NCI-H2196 treated with DMSO at 0.1 percent for 48 hours (cell line): ENCODE results near the gene ERCC2.

Source experiments
- DNase-seq: peaks from one replicate; lab custom pipeline; 2025; ENCODE audit not compliant: unreplicated experiment; lab: John Stamatoyannopoulos, UW

The ERCC2 gene

DNA sequence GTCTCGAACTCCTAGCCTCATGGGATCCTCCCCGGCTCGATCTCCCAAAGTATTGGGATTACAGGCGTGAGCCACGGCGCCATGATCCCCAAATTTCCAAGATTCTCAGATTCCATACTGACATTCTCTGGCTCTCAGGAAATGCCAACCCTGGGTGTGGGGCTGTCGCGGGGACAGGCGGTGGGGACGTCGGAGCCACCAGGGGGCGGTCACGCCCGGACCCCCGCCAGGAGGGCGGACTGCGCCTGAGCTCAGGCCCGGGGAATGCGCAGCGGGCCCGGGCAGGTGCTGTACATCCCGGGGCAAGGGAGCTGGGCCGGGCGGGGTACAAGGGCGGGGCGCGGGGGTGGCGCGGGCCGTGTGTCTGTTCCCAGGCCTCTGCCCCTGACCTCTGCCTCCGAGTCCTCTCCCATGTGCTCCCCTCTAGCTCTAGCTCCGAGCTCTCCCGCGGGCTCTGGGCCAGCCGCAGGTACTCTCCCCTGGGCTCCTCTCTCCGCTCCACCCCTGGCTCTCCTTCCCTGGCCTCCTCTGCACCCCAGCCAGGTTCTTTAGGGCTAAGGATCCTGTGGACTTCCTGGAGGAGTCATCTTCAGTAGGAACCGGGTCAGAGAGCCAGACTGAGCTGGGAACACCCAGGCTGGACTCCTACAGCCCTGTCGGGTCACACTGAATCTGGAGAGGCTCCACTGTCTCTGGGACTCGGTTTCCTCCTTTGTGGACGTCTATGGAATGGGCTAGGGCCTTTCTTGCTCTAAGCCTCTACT, 32.1 kb upstream of the ERCC2 start:
- DNase-seq, result no peak

DNA sequence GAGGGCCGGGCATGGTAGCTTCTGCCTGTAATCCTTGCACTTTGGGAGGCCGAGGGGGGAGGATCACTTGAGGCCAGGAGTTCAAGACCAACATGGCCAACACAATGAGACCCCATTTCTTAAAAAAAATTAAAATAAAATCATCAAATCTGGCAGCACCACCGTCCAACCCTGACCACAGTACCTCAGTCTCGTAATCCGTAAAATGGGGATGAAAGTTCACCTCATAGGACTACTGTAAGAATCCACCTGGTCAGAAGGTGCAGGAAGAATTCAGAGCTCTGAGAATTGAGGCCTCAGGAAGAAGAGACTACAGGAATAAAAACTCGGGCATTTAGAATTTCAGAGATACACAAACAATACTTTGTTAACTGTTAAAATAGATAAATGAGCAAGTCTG, 31.4 kb upstream of the ERCC2 start:
- no peak for DNase-seq

DNA sequence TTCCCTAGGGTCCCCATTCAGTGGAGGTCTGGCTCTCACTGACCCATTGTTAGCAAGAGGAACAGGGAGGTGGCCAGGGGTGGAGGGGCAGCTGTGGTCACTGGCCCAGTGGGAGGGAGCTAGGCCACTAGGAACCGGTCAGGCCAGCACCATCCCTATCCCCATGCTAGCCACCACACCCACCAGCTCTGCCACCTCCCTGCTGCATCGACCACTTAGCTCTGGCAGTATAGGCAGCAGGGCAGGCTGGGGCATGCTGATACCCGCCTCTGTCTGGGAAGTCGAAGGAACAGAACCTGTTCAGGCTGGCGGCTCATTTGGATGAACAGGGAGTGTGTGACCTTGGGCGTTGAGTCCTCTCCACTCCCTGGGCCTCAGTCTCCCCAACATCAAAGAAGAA, 29.8 kb upstream of the ERCC2 start:
- no peak for DNase-seq

DNA sequence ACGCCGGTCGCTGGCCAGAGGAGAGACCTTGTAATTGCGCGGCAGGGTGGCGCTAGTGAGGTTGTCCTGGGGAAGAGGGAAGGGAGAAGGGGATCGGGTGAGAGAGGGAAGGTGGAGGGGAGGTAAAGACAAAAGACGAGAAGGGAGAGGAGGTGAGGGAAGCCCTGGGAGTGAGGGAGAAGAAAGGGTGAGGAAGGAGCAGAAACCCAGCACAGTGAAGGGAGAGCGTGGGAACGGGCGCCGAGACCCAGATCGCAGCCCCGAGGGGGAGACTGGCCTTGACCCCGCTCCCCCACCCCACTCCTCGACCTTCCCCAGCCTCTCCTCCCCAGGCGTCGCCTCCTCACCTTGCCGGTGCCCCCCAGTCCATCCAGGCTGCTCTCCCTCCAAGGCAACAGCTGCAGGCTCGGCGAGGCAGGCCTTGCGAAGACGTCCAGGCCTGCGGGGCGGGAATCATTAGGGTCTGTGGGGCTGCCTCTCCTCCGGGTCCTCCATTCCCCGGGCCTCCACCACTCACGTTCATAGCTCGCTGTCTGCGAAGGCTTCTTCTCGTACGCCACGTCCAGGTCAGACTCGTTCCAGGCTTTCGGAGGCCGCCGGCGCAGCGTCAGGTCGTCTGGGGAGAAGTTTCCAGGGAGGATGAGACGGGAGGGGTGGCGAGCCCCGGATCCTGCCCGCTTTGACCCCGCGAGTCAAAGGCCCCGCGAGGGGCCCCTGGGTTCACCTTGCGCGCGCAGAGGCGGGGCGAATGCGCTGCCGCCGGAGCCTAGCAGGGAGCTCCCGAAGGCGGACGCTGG, 25.6 kb upstream of the ERCC2 start:
- no peak for DNase-seq

DNA sequence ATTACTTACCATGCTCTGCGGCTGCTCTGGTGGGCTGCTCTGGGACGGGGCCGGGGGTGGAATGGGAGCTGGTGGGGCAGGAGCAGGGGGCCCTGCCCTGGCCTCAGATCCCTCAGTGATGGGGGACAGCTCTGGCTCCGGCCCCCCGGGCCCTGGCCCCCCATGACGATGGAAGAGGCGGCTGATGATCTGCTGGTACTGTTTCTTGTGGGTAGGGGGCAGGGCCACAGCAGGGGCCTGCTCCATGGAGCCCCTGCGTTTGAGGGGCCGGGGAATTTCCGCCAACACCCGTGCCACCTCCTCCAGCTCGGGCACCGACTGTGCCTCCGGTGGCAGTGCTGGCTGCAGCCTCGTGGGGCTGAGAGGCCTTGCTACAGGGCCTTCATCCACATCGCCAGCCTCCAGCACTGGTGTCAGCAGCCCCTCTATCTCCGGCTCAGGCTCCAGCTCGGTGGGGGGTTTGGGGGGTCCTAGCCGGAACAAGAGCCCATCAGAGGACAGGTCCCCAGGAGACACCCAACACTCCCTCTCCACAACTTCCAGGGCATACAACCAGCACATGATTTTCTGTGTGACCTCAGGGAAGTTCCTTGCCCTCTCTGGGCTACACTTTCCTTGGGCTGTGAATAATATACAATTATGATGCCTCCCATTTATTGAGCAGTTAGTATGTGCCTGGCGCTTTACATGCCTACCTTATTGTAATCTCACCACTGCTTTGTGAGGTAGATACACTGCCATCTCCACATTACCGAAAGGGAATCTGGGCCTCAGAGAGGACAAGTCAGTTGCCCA, 21.7 kb upstream of the ERCC2 start:
- no peak for DNase-seq

DNA sequence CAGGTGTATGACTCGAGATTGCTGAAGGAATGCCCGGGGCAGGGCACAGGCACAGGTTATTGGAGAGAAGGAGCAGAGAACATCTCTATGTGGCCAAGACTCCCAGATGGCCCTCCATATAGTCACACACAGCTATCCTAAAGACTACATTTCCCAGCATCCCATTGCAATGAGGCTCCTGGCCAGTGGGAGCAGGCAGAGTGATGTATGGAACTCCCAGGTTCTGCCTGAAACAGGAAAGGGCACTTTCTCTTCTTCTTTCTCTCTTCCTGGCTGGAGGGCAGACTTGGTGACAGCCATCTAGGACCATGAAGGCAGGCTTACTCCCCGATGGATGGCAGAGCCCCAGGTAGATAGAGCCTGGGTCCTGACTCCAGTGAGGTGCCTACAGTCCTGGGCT, 21.0 kb upstream of the ERCC2 start:
- DNase-seq, result no peak

DNA sequence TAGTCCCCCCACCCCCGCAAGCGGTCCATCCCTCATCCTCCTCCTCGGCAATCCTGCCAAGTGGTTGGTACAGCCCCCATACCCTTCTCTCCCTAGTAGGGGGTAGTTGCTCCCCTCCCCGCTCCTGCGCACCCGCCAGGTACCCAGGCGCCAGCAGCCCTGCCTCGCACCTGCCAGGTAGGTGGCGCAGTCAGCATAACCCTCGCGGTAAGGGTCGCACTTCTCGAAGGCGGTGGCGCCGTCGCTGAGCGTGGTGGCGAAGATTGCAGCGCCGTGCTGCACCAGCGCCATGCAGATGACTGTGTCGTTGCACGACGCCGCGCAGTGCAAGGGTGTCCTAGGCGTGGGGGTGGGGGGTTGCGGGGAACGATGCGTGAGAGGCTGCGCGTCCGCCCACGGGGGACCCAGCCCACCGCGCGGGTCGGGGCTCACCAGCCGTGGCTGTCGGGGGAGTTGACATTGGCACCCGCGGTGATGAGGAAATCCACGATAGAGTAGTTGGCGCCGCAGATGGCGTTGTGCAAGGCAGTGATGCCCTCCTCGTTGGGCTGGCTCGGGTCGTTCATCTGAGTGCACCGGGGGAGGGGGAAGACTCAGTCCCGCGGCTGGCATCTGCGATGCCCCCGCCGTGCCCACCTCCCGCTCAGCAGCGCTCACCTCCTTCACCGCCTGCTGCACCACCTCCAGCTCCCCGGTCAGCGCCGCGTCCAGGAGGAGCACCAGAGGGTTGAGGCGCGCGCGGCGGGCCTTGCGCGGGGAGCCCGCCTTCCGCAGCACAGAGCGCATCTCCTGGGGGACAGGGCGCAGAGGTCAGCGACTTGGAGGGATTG, 15.2 kb upstream of the ERCC2 start:
- DNase-seq, result no peak

DNA sequence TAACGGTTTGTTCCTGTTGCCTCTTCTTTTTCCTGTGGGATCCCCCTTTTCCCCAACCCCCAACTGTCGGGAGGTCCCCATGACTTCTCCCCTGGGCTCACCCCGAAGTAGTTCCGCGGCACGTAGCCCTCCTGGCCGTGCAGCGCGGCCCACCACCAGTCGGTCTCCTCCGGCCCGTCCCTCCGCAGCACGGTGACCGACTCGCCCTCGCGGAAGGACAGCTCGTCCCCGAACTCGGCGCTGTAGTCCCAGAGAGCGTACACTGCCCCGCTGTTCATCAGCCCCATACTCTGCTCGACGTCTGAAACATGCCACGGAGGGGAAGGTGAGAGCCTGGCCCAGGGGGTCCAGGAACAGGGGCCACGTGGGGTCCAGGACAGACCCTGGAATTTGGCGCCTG, 12.1 kb upstream of the ERCC2 start:
- no peak for DNase-seq

DNA sequence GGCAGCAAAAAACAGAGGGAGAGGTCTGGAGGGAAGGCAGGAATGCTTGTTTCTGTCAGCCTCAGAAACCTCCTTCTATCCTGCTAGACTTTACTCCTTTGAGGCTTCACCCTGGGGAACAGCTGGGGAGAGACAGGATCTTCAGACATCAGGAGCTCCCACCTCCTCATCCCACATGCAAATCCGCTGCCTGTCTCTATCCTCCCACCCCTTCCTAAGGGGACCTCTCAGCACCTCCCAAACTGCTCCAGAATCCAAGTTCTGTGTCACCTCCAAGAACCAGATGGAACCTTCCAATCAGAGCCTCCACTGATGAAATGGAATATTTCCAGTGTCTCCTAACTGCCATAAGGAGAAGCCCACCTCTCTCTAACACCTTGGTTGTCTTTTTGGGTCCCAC, 9.7 kb upstream of the ERCC2 start:
- DNase-seq, result no peak

DNA sequence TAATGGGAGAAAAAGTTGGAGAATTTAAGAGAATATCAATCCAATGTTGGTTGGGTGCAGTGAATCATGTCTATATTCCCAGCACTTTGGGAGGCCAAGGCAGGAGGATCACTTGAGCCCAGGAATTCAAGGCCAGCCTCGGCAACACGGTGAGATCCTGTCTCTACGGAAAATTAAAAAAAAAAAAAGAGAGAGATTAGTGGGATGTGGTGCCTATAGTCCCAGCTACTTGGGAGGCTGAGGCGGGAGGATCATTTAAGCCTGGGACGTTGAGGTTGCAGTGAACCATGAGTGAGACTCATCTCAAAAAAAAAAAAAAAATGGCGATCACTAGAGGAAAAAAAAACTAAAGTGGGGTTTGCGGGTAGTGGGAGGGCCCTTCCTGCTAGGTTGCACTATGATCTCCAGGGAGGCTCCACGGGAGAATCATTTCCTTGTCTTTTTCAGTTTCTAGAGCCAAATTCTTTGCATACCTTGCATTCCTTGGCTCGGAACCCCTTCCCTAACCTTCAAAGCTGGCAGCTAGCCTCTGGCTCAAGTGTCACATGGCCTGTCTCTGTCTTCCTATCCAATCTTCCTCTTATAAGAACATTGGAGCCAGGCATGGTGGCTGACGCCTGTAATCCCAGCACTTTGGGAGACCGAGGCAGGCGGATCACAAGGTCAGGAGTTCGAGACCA, 5.8 kb upstream of the ERCC2 start:
- DNase-seq, result no peak

DNA sequence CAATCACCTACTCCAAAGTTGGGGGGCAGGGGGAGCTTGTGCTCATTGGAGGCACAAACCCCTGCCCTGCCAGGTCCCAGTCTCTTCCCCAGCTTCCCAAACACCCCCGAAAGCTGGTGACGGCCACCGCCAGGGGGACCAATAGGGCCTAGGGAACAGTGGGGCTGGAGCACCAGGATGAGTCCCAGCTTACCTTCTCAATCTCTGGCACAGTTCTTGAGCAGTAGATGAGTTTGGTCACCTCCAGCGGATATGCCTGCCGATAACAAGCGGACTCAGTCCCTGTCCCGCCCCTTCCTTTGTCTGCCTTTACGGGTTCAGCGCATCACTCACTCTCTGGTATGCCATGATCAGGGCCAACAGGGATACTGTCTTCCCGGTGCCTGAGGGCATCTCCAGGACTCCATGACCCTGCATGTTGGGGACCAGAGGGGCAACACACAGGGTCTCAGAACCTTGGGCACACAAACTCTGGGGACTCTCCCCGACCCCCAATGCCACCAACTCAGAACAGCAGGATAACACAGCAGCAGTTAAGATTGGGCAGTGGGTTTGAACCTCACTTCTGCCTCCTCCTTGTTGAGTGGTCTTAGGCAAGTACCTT, 1.5 kb downstream of the ERCC2 start:
- no peak for DNase-seq

DNA sequence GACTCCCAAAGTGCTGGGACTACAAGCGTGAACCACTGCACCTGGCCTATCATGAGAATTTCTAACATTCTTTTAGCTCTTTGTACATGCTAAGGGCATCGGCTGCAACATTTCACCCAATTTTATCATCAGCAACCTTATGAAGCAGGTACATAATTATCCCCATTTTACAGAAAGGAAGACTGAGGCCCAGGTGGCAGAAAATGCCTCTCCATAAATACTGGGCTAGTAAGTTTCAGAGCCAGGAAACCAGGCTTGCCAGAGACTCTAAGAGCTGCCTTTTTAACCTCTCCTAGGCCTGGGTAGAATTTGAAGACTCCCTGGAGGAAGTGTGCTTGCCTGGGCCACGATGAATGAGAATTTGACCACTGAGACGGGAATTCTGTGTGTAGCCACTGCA, 2.2 kb downstream of the ERCC2 start:
- no peak for DNase-seq

DNA sequence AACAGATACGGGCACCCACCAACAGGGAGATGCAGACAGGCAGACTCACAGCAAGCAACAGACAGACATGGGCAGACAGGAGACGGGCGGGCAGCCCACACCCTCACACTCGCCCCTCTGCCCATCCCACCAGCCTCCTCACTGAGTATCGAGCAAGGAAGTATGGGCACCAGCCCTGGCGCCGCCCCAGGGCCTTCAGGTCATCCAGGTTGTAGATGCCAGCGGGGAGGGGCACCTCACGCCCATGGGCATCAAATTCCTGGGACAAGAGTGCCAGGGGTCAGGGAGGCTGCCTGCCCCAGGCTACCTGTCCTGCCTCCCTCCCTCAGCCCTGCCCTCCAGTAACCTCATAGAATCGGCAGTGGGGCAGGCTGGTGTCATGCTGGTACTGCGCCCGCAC, 5.7 kb downstream of the ERCC2 start:
- no peak for DNase-seq

DNA sequence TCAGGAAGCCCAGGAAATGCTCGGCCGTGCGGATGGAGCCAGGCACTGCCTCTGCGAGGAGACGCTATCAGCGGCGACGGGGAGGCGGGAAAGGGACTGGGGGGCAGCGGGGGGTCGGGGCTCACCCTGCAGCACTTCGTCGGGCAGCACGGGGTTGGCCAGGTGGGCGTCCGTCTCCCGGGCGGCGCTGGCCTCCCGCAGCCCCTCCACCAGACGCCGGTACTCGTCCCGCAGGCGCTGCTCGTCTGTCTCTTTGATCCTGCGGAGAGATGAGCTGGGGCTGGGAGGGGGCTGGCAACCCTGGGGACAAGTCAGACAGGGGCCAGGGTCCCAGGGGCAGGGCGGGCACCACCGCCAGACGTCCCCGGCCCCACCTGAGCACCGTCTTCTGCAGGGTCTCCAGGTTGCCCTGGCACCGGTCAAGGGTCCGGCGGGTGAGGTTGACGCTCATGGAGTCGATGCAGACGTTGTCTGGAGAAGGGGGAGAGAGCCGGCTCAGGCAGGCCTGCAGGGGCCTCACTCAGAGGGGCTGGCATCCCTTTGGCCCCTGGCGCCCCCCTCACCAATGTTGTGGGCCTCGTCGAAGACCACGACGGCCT, 6.4 kb downstream of the ERCC2 start:
- no peak for DNase-seq

DNA sequence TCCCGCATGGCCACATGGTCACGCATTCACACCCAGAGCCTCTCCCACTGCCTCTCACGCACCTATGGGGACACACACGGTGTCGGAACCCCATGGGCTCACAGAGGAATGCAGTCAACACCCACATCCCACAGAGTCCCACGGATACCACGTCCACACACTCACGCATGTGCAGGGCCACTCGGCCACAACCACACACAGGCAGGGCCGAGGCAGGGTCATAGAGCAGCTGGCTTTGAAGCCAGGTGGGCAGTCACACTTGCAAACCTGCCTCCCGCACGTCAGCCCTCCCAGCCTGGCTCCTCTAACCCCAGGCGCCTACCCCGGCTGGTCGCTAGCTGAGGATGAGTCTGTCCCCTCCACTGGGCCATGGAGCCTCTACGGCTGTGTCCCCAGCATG, 8.1 kb downstream of the ERCC2 start:
- DNase-seq, result no peak

DNA sequence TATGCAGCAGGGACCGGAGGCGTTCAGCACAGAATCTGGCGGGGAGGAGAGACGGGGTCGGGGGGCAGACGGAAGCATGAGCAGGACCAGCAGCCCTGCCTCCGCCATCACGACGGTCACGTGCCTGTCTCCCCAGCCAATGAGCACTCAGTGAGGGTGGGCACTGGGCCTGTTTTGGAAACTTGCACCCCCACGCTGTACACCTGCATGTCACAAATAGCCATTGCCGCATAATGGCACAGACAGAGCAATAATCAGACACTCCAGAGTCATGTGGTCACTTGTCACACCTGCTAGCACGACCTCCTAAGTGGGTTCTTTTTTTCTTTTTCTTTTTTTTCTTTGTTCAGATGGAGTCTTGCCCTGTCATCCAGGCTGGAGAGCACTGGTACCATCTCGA, 8.8 kb downstream of the ERCC2 start:
- DNase-seq, result no peak

DNA sequence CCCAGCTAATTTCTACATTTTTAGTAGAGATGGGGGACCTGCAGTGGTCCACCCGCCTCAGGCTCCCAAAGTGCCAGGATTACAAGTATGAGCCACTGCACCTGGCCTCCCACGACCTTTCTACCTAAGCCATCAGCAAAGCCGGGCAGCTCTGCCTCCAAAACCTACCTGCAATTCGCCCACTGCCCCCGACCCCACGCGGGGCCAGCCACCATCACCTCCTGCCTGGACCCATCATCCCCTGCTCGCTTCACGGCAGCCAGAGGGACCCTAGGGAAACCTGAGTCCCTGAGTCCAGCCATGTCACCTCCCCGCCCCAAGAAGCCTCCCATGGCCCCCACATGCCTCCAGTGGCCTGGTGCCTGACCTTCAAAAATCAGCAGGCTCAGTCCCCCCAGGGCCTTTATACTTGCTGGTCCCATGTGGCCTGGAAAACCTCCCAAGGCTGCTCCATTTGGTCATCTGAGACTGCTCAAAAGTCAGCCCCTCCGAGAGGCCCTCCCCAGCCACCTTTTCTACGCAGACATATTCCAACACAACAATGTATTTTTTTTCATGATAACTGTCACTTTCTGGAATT, 12.1 kb downstream of the ERCC2 start:
- no peak for DNase-seq

DNA sequence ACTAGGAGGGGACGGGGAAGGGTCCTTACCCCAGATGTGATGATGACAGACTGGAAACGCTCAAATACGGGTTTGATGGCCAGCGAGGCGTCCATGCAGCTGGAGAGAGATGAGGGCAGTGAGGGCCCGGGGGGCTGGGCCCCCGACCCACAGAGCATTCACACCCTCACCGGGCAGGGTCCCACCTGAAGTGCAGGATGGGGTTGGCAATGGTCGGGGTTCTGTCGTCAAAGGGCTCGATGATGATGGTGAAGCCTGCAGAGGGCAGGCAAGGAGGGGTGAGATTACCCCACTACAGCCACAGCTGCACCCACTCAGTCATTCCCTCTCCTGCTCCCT, 13.0 kb downstream of the ERCC2 start:
- DNase-seq, result no peak

DNA sequence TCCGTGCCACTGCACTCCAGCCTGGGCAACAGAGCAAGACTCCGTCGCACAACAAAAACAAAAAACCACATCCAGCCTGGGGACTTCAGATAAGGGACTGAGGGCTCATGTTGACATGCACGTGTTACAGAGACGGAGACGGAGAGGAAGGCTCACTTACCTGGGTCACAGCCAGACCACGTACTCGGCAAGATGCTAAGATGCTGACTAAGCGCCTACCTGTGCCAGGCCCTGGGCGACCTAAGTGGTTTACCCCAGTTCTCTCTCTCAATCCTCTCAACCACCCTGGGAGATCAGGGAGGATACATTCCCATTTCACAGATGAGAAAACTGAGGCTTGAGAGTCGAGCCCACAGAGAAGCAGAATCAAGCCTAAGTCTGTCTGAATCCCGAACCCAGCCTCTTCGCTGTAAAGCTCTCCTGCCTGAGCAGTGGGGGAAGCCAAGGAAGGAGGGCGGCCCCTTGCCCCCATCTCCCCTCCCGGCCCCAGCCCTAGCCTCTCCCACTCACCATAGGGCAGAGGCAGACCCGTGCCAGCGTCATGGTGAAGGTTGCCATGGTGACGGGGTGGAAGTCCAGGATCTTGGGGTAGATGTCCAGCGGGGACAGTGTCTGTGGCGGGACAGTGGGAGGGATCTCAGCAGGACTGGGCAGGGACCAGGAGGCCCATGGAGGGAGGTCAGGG, 13.5 kb downstream of the ERCC2 start:
- no peak for DNase-seq
